Omental fat pad (tissue), 4 donors: ENCODE results near the gene CASKIN2. TPM values are rescaled to one million over a fixed set of nuclear protein-coding genes. Genes with fewer than 3 reads are reported as not detected.
A peak's percentile ranks its signal among the peaks of the same experiment; 100 is the strongest.

Experiments
- ATAC-seq: fragments of 150-250 bp; one replicate; pipeline ENCODE4 v1.9.1; 2016; ENCODE audit warnings: mild to moderate bottlenecking, moderate library complexity; ENCODE audit not compliant: low FRiP score
- DNase-seq: peaks from one replicate; pipeline ENCODE4 v3.0.0-alpha.2; 2019; ENCODE audit warnings: low spot score
- total RNA-seq, 4 donors: library from RNA; depleted of rRNA; stranded (reverse); fragments of >200 nt; gene quantifications; one replicate each; pipeline ENCODE4 v1.1.0, GENCODE V29; 2016
- TF ChIP-seq, protein P1 (sequence below), 3 donors: fragments of 450-650 bp; IDR thresholded peaks; one replicate each; pipeline ENCODE4 v1.5.1; 2016 to 2017; ENCODE audit warnings: antibody characterized with exemption in 3 of 3, mild to moderate bottlenecking in 3 of 3, moderate library complexity in 2 of 3

Gene CASKIN2
- total RNA-seq, 4 donors from 2014 or later: 6.7 to 61.5 (median 23.9) TPM

DNA sequence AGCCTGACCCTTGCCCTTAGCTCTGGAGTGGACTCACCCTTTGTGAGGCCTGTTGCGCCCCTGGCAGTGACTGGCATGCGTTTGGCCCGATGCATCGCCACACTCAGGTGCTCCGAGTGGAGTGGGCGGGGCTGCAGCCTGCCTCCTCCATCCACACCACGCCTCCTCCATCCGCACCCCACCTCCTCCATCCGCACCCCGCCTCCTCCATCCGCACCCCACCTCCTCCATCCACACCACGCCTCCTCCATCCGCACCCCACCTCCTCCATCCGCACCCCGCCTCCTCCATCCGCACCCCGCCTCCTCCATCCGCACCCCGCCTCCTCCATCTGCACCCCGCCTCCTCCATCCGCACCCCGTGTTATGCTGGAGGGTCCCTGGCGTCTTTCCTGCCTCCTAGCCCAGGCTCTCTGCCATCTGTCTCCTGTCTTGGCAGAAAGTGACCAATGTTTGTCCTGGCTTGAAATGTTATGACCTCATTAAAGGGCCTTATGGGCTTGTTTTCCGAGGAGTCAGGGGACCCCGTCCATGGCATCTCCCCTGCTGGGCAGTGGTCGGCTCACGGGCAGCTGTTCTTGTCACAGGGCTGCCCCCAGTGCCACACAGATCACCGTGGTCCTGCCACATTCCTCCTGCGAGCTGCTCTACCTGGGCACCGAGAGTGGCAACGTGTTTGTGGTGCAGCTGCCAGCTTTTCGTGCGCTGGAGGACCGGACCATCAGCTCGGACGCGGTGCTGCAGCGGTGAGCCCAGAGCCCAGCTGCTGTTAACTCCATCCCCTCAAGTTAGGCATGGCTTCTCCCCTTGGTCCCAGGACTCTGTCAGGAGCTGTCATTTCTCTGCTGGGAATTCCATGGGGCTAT lies 43.6 kb upstream of the CASKIN2 start:
- DNase-seq: no peak
- ATAC-seq: no peak
- TF ChIP-seq, protein P1, sequence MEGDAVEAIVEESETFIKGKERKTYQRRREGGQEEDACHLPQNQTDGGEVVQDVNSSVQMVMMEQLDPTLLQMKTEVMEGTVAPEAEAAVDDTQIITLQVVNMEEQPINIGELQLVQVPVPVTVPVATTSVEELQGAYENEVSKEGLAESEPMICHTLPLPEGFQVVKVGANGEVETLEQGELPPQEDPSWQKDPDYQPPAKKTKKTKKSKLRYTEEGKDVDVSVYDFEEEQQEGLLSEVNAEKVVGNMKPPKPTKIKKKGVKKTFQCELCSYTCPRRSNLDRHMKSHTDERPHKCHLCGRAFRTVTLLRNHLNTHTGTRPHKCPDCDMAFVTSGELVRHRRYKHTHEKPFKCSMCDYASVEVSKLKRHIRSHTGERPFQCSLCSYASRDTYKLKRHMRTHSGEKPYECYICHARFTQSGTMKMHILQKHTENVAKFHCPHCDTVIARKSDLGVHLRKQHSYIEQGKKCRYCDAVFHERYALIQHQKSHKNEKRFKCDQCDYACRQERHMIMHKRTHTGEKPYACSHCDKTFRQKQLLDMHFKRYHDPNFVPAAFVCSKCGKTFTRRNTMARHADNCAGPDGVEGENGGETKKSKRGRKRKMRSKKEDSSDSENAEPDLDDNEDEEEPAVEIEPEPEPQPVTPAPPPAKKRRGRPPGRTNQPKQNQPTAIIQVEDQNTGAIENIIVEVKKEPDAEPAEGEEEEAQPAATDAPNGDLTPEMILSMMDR (IDR thresholded peaks at IDR 0.05): no peak

DNA sequence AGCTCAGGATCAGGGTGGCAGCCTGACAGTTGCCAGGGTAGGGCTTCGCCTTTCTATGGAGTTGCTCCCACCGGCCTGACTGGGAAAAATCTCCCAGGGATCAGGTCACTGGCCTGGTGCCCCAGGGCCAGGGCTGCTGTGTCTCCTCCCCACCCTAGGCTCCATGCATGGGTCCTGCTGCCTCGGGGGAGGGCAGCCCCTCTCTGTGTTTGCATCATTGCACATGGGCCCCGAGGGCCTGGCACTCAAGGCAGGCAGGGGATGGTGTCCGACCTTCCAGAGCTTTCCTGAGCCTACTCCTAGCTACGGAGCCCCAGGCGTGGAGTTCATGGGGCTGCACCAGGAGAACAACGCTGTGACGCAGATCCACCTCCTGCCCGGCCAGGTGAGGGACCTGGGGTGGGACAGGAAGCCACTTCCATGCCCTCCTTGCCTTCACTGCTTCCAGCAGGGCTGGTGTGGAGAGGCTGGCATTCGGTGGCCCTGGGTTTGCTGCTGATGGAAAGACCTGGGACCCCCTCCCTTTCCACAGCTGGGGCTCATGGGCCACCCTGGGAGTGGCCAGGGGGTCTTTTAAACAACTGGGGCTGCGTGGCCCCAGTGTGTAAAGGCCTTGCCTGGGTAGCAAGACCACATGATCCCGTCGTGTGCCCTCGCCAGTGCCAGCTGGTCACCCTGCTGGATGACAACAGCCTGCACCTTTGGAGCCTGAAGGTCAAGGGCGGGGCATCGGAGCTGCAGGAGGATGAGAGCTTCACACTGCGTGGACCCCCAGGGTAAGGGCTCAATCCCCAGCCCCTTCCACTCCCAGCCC lies 42.7 kb upstream of the CASKIN2 start:
- TF ChIP-seq, protein P1 (IDR thresholded peaks at IDR 0.05): no peak
- peak; percentile 11 for ATAC-seq

DNA sequence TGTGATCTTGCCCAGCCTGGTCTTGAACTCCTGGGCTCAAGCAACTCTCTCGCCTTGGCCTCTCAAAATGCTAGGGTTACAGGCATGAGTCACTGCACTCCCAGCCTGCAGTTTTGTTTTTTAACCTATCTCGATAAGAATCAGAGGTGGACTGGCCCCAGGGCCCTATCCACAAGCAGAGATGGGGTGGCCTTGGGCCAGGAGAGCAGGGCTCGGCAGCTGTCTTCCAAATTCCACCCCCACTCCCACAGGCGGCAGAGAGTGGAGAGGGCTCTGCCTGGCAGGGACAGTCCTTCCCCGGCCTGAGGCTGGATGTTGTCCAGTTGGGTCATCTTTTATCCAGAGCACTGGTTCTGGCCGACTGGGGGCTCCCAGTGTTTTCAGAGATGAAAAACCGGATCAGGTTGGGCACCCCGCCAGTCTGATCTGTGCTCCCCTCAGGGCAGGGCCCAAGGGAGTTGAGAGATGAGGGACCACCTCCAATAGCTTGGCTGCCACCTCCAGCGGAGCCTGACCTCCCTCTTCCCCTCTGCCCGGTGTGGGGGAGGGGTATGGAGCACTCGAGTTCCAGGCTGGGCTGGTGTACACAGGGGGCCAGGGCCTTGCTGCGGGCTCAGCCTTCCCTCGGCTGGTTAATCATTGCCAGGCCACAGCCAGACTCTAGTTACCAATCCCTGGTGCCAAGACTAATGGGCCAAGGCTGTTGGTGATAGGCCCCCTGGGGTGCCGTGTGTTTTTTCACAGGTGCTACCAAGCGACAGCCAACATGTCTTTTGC lies 41.9 kb upstream of the CASKIN2 start:
- TF ChIP-seq, protein P1 (IDR thresholded peaks at IDR 0.05): no peak
- ATAC-seq (peak; percentile 39), DNase-seq (no peak)

More for the DNA sequence above, 42.7 kb upstream of the CASKIN2 start:
- no peak for DNase-seq

DNA sequence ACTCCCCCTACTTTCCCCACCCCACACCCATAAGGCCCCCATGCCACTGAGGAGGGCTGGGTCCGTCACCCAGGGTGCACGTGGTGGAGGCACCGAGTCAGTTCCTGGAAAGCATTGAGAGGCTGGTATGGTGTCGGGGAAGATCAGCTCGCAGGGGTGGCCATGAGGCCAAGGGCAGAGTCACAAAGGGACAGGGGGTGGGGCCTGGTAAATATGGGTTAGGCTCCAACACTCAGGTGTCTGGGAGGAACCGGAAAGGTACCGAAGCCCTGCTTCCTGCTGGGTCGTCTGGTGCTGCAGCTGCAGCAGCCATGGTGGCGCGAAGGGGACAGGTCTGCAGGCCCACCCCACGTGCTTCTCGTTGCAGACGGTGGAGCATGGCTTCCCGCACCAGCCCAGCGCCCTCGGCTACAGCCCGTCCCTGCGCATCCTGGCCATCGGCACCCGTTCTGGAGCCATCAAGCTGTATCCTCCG lies 40.4 kb upstream of the CASKIN2 start:
- TF ChIP-seq, protein P1 (IDR thresholded peaks at IDR 0.05): no peak
- no peak for DNase-seq
- no peak for ATAC-seq

DNA sequence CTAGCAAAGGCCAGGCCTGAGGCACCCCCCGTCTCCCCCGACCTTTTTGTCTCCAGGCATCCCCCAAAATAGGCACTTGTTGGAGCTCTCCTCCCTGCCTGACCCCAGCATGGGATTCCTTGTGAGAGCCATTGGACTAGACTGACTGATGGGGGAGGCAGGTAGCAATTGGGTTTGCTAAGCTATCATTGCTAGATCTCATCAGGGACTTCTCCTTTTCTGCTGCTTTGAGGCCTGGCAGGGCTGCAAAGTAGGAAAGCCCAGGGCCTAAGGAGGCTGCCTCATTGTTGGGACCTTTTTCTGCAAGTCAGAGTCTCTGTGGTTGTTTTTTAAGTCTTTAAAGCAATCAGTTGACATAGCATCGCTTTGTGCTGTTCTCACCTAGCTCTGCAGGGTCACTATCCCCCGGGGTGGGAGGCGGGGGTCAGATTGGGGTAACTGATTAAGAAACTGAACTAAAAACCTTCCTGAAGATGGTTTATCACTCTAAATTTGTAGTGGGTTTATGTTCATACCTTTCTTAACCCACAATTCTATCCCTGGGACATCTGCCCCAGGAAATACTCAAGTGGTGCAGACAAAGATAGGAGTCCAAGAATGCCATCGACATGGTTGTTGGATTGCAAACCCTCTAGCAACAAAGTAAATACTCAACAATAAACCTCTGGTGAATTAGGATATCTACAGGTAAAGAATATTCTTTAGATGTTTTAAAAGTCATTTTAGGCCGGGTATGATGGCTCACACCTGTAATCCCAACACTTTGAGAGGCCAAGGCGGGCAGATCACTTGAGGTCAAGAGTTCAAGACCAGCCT lies 38.2 kb upstream of the CASKIN2 start:
- no peak for ATAC-seq
- TF ChIP-seq, protein P1 (IDR thresholded peaks at IDR 0.05): no peak
- DNase-seq: no peak
